Bone marrow (tissue), 2 donors: ENCODE results near the gene XAB2.

ENCODE experiments used
- DNase-seq, 2 donors: peaks; one replicate each; lab custom pipeline; 2025; lab: John Stamatoyannopoulos, UW

Gene XAB2

DNA sequence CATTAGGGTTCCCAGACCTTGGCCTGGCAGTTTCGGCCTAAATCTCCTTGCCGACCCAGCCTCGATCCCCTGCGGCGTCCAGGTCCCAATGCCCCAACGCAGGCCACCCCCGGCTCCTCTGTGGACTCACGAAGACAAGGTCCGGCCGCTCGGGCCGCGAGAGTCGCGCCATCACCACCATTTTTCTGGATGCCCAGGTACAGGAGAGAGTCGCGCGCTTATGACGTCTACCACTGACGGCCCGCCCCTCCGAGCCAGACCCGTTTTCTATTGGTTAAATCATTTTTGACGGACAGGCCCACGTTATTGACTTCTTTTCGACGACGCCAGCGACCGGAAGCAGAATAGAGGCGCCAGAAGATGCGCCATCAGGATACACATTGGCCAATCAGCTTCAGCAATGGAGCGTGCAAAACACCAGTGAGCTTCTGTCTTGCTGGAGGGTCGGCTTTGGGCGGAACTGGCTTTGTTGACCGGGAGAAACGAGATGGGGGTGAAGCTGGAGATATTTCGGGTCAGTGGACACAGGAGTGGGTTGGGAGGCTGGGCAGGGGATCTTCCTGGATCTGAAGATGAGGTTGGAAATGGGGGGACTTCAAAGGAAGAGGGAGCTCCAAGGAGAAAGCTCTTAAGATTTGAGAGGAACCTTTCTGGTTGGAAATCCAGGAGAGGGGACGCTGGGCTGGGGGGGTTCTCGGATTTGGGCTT is at the start of gene XAB2, which contains the start of gene PET100:
Gene XAB2 (minus strand): TSS at position 199 of the 708 bp plus-strand sequence. CDS start 18 bp downstream, at position 181.
Gene PET100 (plus strand): TSS at position 447 of the 708 bp plus-strand sequence. CDS start 41 bp downstream, at position 488.
- DNase-seq = peak; percentile 86 to 98

DNA sequence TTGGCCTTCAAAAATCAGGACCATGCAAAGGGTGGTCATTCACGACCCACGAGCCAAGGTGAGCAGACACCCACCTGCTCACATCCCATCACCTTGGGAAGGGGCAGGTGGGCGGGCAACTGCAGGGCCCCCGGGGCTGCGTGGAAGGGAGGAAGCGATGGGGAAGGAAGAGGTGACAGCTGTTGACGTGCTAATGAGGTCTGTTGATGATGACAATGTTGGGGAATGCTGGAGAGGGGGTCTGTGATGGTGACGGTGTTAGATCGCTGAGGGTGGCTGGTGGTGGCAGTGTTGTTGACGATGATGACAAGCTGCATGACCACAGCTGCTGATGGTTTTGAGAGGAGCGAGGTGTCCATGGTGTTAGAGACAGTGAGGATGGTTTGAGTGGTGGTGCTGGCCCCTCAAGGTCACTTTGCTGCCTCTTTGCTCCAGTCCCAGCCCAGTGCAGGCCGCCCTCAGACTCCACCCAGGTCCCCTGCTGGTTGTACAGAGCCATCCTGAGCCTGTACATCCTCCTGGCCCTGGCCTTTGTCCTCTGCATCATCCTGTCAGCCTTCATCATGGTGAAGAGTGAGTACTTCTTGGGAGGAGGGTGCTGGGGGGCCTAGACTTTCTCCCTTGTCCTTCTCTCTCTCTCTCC is 48.4 kb upstream of the XAB2 start:
- DNase-seq = no peak

DNA sequence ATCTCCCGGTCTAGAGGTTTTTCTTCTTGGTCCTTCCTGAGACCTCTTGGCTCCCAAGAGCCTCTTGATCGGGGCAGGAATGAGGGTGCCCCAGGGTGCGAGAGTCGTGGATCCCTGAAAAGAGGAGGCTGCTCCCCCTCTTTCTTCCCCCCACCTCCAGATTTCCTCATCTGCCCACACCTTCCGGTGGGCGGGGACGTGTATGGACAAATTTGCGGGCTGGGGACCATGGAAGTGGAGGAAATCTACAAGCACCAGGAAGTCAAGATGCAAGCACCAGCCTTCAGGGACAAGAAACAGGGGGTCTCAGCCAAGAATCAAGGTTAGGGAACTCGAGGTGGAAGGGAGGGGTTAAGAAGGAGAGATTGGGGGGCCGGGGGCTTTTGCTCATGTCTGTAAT is 47.5 kb upstream of the XAB2 start, which contains the start of gene MCEMP1:
Gene MCEMP1 (plus strand): TSS at position 237 of the 400 bp plus-strand sequence. CDS start 31 bp downstream, at position 268.
- peak in 1 of 2 donors; percentile 25 for DNase-seq

GRCh38 chr19:7676376-7676775 is 47.0 kb upstream of the XAB2 start:
- no peak for DNase-seq

- DNase-seq = peak in 1 of 2 donors; percentile 64
These were observed 45.0 kb upstream of the XAB2 start for GRCh38 chr19:7674010-7675005.

- DNase-seq = no peak
These were observed 43.2 kb upstream of the XAB2 start for GRCh38 chr19:7672522-7672921.

- no peak for DNase-seq
These were observed 41.4 kb upstream of the XAB2 start for GRCh38 chr19:7670790-7671189.

DNA sequence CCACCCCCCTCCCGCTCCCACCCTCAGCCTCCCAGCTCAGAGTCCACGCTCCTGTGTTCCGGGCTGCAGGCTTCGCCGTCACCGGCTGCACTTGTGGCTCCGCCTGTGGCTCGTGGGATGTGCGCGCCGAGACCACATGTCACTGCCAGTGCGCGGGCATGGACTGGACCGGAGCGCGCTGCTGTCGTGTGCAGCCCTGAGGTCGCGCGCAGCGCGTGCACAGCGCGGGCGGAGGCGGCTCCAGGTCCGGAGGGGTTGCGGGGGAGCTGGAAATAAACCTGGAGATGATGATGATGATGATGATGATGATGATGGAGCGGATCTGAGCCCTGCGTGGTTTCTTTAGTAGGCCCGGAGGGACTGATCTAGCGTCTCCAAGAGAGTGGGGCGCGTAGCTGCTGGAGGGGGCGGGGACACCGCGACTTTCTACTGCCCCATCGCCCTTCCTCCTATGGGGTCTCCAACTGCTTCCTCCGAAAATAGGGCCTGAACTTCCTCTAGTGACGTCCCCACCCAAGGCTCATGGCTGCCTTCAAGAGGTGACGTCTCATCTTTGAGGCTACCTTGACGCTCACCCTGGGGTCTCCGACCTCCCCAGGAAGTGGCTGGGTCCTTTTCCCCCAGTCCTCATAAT is 40.9 kb upstream of the XAB2 start:
- peak in 1 of 2 donors; percentile 13 for DNase-seq

- no peak for DNase-seq
These were observed 40.3 kb upstream of the XAB2 start for GRCh38 chr19:7669641-7670040.

DNA sequence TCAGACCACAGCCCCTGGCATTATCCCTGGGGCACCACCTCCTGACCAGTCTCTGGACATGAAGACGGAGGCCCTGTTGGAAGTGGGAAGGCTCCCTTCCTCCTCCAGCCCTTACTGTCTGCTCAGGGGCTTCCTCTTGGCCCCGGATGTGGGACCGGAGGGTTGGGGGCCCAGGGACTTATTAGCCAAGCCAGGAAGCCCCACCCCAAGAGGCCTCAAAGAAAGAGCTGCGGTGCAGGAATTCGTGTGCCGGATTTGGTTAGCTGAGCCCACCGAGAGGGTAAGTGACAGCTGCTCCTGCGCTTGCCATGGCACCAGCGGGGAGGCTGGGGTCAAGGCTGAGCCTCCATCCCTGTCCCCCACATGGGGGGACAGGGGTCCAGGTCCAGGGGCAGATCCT is 39.5 kb upstream of the XAB2 start, which contains the start of gene RETN:
Gene RETN (plus strand): TSS at position 208 of the 400 bp plus-strand sequence. CDS start 278 bp downstream, outside the sequence.
- DNase-seq = no peak

DNA sequence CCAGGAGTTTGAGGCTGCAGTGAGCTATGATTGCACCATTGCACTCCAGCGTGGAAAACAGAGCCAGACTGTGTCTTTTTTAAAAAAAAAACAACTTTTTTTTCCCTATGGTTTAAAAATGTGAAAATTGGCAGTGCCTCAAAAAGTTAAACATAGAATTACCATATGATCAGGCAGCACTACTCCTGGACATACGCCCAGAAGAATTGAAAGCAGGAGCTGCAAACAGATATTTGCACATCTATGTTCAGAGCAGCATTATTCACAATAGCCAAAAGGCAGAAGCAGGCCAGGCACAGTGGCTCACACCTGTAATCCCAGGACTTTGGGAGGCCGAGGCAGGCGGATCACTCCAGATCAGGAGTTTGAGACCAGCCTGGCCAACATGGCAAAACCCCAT is 35.7 kb upstream of the XAB2 start:
- no peak for DNase-seq

DNA sequence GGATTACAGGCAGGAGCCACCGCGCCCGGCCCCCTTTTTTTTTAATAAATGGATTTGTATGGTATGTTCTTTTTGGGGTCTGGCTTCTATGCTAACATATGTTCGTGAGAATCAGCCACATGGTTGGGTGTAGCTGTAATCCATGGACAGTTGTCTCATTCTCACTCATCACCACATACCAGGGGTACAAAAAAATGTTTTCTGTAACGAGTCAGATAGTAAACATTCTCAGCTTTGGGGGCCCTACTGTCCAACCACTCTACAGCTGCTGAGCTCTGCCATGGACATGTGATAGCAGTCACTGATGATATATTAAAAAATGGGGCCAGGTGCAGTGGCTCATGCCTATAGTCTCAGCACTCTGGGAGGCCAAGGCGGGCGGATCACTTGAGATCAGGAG is 34.4 kb upstream of the XAB2 start:
- DNase-seq = no peak

GRCh38 chr19:7662657-7663056 is 33.3 kb upstream of the XAB2 start:
- DNase-seq = no peak

DNA sequence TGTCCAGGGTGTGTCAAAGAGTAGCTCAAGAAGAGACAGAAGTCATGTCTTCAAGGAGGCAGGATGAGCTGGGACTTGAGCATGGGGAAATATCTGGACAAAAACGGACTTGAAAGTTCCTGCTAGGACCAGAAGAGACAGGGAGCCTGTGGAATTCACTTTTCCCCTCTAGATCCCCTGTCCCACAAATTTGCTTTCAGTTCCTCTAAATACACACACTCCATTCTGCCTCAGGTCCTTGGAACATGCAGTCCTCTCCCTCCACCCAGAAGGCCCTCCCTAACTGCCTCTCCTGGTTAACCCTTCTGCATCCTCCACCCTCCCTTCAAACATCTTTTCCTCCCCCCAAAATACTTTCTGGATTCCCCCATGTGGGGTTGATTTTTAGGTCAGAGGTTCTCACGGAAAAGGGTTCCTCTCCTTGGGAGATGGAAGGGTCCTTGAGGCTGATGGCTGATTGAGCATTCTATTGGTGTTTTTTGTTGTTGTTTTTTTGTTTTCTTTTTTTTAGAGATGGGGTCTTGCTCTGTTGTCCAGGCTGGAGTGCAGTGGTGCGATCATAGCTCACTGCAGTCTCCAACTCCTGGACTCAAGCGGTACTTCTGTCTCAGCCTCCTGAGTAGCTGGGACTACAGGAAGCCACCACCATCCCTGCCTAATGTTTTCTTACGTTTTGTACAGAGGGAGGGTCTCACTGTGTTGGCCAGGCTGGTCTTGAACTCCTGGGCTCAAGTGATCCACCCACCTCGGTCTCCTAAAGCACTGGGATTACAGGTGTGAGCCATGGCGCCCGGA is 32.6 kb upstream of the XAB2 start:
- no peak for DNase-seq

GRCh38 chr19:7658219-7658686 is 28.9 kb upstream of the XAB2 start:
- no peak for DNase-seq

GRCh38 chr19:7657131-7657751 is 27.9 kb upstream of the XAB2 start:
- peak in 1 of 2 donors; percentile 56 for DNase-seq

GRCh38 chr19:7655581-7655980 is 26.2 kb upstream of the XAB2 start:
- peak in 1 of 2 donors; percentile 43 for DNase-seq

DNA sequence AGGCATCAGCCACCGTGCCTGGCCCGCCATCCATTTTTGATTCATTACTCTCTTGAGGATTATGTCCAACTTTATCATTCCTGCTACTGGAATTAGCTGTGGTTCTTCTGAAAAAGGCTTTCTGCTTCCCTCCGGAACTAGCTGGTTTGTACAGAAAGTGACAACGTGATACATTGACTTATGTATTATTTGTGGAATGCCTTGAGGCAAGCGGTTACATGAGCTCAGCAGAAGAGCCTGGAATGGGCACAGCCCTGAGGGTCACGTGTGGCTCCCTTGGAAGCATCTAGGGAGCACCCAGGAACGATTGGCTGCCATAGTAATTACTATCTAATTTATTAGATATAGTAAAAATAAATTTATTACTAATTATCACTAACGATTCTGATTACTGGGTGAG is 25.1 kb upstream of the XAB2 start:
- DNase-seq = no peak

DNA sequence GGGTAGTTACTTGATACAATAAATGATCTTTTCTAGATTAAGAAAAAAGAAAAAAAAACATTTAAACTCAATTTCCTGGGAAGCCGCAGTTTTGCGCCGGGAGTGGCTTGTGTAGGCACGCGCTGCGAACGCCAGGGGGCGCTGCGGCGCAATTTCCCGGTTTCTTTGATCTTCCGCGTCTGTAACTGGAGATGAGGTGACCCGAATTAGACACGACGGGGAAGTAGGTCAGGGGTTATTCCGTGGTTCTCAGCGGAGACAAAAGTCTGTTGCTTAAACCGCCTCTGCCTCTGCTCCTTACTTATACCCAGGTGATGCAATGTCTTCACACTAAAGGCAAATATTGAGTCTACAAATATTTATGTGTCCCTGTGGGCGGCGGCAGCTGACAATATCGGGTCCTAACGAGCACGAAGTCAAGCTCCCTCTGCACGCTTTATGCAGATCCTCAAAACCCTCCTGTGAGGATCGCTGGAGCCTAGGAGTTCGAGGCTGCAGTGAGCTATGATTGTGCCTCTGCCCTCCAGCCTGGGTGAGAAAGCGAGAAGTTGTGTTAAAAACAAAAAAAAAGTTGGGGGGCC is 22.8 kb upstream of the XAB2 start:
- DNase-seq = peak; percentile 69 to 83

GRCh38 chr19:7650148-7650547 is 20.8 kb upstream of the XAB2 start:
- DNase-seq = no peak
